Thyroid gland (tissue), 4 donors: ENCODE data around the gene SCAPER. TPM values are rescaled to one million over a fixed set of nuclear protein-coding genes. Genes with fewer than 3 reads are reported as not detected.
"Not testable (repeated sequence)": the region's sequence is repeated elsewhere in the genome, so short reads cannot be mapped to it uniquely, and the experiment has no call there.

Experiments
- DNase-seq, 2 donors: peaks; one replicate each; pipeline ENCODE4 v3.0.0-alpha.2; 2019
- H3K27ac ChIP-seq, 3 donors: fragments of 200-600 bp; sonication (generic); 1 replicate in 2 of 3; 2 replicates in 1 of 3; pipeline ENCODE4 v1.5.1; 2016 to 2019; ENCODE audit warnings: mild to moderate bottlenecking in 1 of 3, moderate library complexity in 1 of 3
- H3K27me3 ChIP-seq: fragments of 200-600 bp; sonication (generic); one replicate; pipeline ENCODE4 v1.5.1; 2019
- H3K36me3 ChIP-seq, 2 donors: fragments of 200-600 bp; sonication (generic); one replicate each; pipeline ENCODE4 v1.5.1; 2016 to 2019
- H3K4me1 ChIP-seq, 2 donors: fragments of 200-600 bp; sonication (generic); one replicate each; pipeline ENCODE4 v1.5.1; 2017 to 2019
- H3K4me3 ChIP-seq, 3 donors: fragments of 200-600 bp; sonication (generic); replicated peaks in 1 of 3; 1 replicate in 2 of 3; 2 replicates in 1 of 3; pipeline ENCODE4 v1.5.1; 2016; ENCODE audit warnings: mild to moderate bottlenecking in 1 of 3
- H3K9me3 ChIP-seq: fragments of 200-600 bp; sonication (generic); one replicate; pipeline ENCODE4 v1.5.1; 2017
- CTCF ChIP-seq, 6 experiments: fragments of 200-600 bp in 3 of 6; fragments of 450-650 bp in 3 of 6; sonication (generic) in 3 of 6; IDR thresholded peaks; one replicate each; pipeline ENCODE4 v1.5.1; 2016 to 2019; ENCODE audit warnings: antibody characterized with exemption in 6 of 6, mild to moderate bottlenecking in 2 of 6, inconsistent platforms in 1 of 6, moderate library complexity in 1 of 6
- POLR2A ChIP-seq, 2 donors: fragments of 450-650 bp; IDR thresholded peaks; one replicate each; pipeline ENCODE4 v1.6.1; 2017; ENCODE audit warnings: antibody characterized with exemption in 2 of 2, mild to moderate bottlenecking in 2 of 2, moderate library complexity in 1 of 2
- WGBS, 2 donors: methylation state at CpG; one replicate each; pipeline ENCODE4 v1.1.5; 2017; 5-methylcytosine and 5-hydroxymethylcytosine counted together
- intact Hi-C: fragments of 100-400 bp; cut with DNase I; formaldehyde crosslinking; loops from one replicate; pipeline ENCODE4 v1.15.1; 2023
- total RNA-seq, 4 donors: library from RNA; depleted of rRNA; stranded (reverse); fragments of >200 nt; gene quantifications; one replicate each; pipeline ENCODE4 v1.2.3, GENCODE V29; 2016

SCAPER gene
- total RNA-seq, 4 donors from 2014 or later, result 45.2 to 90.8 (median 63.6) TPM

- H3K4me1 ChIP-seq, result peaks cover 0 to 6% of the 10 kb centered on the region in 2 donors
- intact Hi-C loops, result no loop called here
- H3K27ac ChIP-seq, result no peak overlapping the region
- no peak for DNase-seq
- H3K27me3 ChIP-seq, result no peaks in the 10 kb centered on the region
- no peaks in the 10 kb centered on the region for H3K9me3 ChIP-seq
- TF ChIP-seq CTCF (IDR thresholded peaks at IDR 0.05) (no peak), POLR2A (IDR thresholded peaks at IDR 0.05) (no peak)
- 90 to 94% methylated on average over 3 of the region's 3 CpGs for WGBS, 2 donors
- H3K36me3 ChIP-seq, result no peaks in the 10 kb centered on the region
- no peak overlapping the region for H3K4me3 ChIP-seq
Measured at GRCh38 chr15:76502678-76503077, 402.5 kb downstream of the SCAPER start.

GRCh38 chr15:76502185-76502584 is 403.0 kb downstream of the SCAPER start:
- H3K4me3 ChIP-seq, H3K9me3 ChIP-seq, H3K27ac ChIP-seq, H3K36me3 ChIP-seq, H3K27me3 ChIP-seq, intact Hi-C loops, DNase-seq, H3K4me1 ChIP-seq: not testable (repeated sequence)
- whole genome bisulfite sequencing, 2 donors, result 95 to 97% methylated on average over 6 of the region's 6 CpGs

GRCh38 chr15:76501726-76502125 is 403.4 kb downstream of the SCAPER start:
- Histone ChIP-seq H3K27me3 (no peaks in the 10 kb centered on the region), H3K4me1 (peaks cover 0 to 6% of the 10 kb centered on the region in 2 donors), H3K27ac (no peak overlapping the region), H3K9me3 (no peaks in the 10 kb centered on the region), H3K36me3 (no peaks in the 10 kb centered on the region), H3K4me3 (no peak overlapping the region)
- TF ChIP-seq CTCF (IDR thresholded peaks at IDR 0.05) (no peak), POLR2A (IDR thresholded peaks at IDR 0.05) (no peak)
- intact Hi-C loops, result no loop called here
- 76 to 80% methylated on average over 1 of the region's 1 CpG for WGBS, 2 donors
- peak; percentile 5 to 6 for DNase-seq

GRCh38 chr15:76501011-76501410 is 404.1 kb downstream of the SCAPER start:
- Histone ChIP-seq H3K27me3 (no peaks in the 10 kb centered on the region), H3K36me3 (no peaks in the 10 kb centered on the region), H3K9me3 (no peaks in the 10 kb centered on the region), H3K27ac (no peak overlapping the region), H3K4me1 (peaks cover 0 to 6% of the 10 kb centered on the region in 2 donors), H3K4me3 (no peak overlapping the region)
- intact Hi-C loops, result no loop called here
- no peak for DNase-seq
- TF ChIP-seq CTCF (IDR thresholded peaks at IDR 0.05) (no peak), POLR2A (IDR thresholded peaks at IDR 0.05) (no peak)
- WGBS, 2 donors, result 90% methylated on average over 2 of the region's 2 CpGs

- Histone ChIP-seq H3K4me1 (no peaks in the 10 kb centered on the region), H3K27ac (no peak overlapping the region), H3K36me3 (no peaks in the 10 kb centered on the region), H3K9me3 (no peaks in the 10 kb centered on the region), H3K4me3 (no peak overlapping the region), H3K27me3 (no peaks in the 10 kb centered on the region)
- intact Hi-C loops, result no loop called here
- no peak for TF ChIP-seq POLR2A (IDR thresholded peaks at IDR 0.05)
- no peak for TF ChIP-seq CTCF (IDR thresholded peaks at IDR 0.05)
- 94% methylated on average over 4 of the region's 4 CpGs for WGBS, 2 donors
- no peak for DNase-seq
Measured at GRCh38 chr15:76495487-76495886, 409.7 kb downstream of the SCAPER start.

- no peak overlapping the region for H3K4me3 ChIP-seq
- TF ChIP-seq CTCF (IDR thresholded peaks at IDR 0.05), result no peak
- TF ChIP-seq POLR2A (IDR thresholded peaks at IDR 0.05), result no peak
- H3K36me3 ChIP-seq, result no peaks in the 10 kb centered on the region
- H3K9me3 ChIP-seq, result no peaks in the 10 kb centered on the region
- no peaks in the 10 kb centered on the region for H3K27me3 ChIP-seq
- 90 to 92% methylated on average over 1 of the region's 1 CpG for WGBS, 2 donors
- H3K27ac ChIP-seq, result no peak overlapping the region
- DNase-seq, result no peak
- intact Hi-C loops, result no loop called here
- H3K4me1 ChIP-seq, result no peaks in the 10 kb centered on the region
Measured at GRCh38 chr15:76492538-76492937, 412.6 kb downstream of the SCAPER start.
